ENCODE results near the gene CHST3. TPM values are rescaled to one million over a fixed set of nuclear protein-coding genes. Genes with fewer than 3 reads are reported as not detected.

Gene CHST3
- total RNA-seq, 1 donor from 2014 or later = 21.7 TPM

DNA sequence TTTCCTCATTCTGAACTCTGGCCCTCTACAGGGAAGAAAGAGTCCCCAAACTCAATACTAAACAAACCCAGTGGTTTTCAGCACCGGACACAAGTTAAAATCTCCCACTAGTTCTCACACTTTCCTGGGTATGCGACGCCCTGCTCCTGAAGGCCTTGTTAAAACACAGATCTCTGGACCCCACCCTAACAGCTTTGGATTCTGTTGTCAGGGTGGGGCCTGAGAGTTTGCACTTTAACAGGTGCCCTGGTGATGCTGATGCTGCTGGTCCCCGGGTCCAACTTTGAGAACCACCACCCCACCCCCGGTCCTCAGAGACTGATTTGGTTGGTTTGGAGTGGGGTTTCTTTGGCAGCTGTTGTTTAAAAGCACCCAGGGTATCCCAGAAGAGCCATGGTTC, 61.6 kb downstream of the CHST3 start:
- no peak for DNase-seq (ENCODE audit: extremely low spot score, unreplicated experiment)
- H3K9me3 Mint-ChIP-seq = no peaks in the 10 kb centered on the region
- H3K4me3 Mint-ChIP-seq = no peak overlapping the region
- no peak overlapping the region for H3K27ac Mint-ChIP-seq
- no peaks in the 10 kb centered on the region for H3K36me3 Mint-ChIP-seq
- TF ChIP-seq, protein P1, sequence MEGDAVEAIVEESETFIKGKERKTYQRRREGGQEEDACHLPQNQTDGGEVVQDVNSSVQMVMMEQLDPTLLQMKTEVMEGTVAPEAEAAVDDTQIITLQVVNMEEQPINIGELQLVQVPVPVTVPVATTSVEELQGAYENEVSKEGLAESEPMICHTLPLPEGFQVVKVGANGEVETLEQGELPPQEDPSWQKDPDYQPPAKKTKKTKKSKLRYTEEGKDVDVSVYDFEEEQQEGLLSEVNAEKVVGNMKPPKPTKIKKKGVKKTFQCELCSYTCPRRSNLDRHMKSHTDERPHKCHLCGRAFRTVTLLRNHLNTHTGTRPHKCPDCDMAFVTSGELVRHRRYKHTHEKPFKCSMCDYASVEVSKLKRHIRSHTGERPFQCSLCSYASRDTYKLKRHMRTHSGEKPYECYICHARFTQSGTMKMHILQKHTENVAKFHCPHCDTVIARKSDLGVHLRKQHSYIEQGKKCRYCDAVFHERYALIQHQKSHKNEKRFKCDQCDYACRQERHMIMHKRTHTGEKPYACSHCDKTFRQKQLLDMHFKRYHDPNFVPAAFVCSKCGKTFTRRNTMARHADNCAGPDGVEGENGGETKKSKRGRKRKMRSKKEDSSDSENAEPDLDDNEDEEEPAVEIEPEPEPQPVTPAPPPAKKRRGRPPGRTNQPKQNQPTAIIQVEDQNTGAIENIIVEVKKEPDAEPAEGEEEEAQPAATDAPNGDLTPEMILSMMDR (conservative IDR thresholded peaks at IDR 0.05) = no peak
- peaks cover 27% of the 10 kb centered on the region for H3K4me1 Mint-ChIP-seq (ENCODE audit: unreplicated experiment)
- H3K27me3 Mint-ChIP-seq = no peaks in the 10 kb centered on the region

DNA sequence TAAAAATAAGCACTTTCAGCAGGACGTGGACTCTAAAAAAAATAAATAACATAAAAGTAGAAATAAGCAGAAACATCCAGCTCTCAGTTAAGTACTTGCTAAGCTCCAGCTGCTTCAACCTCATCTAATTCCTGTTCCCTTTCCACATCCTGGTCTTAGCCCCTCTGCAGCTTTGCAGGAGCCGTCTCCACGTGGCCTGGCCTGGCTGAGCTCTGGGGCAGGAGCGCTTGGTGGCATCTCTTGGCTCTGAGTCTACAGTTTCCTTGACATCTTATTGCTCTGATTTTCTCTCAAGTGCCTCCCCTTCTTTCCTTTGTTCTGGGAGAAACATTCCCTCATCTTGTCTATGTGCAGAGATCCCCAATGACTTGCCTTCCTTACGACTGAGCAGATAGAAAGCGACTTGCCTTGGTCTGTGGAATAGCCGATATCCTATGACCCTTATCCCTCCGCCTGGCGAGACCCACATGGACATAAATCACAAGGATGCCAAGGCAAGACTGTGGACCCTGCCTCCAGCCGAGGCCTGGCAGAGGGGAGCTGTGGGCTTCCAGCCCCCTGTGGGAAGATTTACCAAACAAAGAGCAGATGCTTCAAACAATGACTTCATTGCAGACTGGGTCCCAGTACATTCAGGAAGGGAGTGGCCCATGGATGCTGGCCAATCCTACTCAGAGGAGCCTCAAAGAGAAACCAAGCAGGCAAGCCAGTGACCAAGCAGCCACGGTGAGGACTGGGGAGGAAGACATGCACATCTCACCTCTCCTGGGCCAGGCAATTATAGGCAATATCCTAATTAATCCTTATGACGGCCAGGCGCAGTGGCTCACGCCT, 62.3 kb downstream of the CHST3 start:
- peaks cover 27% of the 10 kb centered on the region for H3K4me1 Mint-ChIP-seq (ENCODE audit: unreplicated experiment)
- TF ChIP-seq, protein P1 (conservative IDR thresholded peaks at IDR 0.05) = no peak
- no peaks in the 10 kb centered on the region for H3K27me3 Mint-ChIP-seq
- H3K9me3 Mint-ChIP-seq = no peaks in the 10 kb centered on the region
- H3K27ac Mint-ChIP-seq = peak overlapping the region; percentile 66
- no peaks in the 10 kb centered on the region for H3K36me3 Mint-ChIP-seq
- no peak overlapping the region for H3K4me3 Mint-ChIP-seq
- no peak for DNase-seq (ENCODE audit: extremely low spot score, unreplicated experiment)

DNA sequence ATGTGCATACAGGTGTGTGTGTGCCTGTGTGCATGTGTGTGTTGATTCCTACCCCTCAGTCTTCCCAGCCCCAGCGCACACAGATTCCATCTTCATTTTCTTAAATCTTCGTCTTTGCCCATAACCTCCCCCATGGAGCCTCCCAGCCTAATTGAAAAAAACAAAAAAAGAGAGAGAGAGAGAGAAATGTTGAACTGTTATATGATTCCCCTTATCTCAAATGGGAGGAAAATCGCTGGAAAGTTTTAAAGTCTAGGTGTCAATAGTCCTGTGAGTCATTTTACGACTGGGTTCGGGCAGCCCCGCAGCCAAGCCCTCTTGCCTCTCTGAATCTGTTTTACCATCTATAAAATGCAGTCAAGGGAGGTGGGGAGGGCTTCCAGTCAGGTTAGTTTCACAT, 63.3 kb downstream of the CHST3 start:
- Mint-ChIP-seq H3K36me3 (no peaks in the 10 kb centered on the region), H3K4me1 (ENCODE audit: unreplicated experiment) (peaks cover 27% of the 10 kb centered on the region), H3K9me3 (no peaks in the 10 kb centered on the region), H3K4me3 (no peak overlapping the region), H3K27me3 (no peaks in the 10 kb centered on the region), H3K27ac (peak overlapping the region; percentile 15)
- no peak for DNase-seq (ENCODE audit: extremely low spot score, unreplicated experiment)
- TF ChIP-seq, protein P1 (conservative IDR thresholded peaks at IDR 0.05) = no peak

- Mint-ChIP-seq H3K4me3 (no peak overlapping the region), H3K36me3 (no peaks in the 10 kb centered on the region), H3K9me3 (no peaks in the 10 kb centered on the region), H3K4me1 (ENCODE audit: unreplicated experiment) (peaks cover 31% of the 10 kb centered on the region), H3K27ac (no peak overlapping the region), H3K27me3 (no peaks in the 10 kb centered on the region)
- DNase-seq (ENCODE audit: extremely low spot score, unreplicated experiment) = no peak
- TF ChIP-seq, protein P1 (conservative IDR thresholded peaks at IDR 0.05) = no peak
These were observed 65.2 kb downstream of the CHST3 start for GRCh38 chr10:72029414-72029813.

DNA sequence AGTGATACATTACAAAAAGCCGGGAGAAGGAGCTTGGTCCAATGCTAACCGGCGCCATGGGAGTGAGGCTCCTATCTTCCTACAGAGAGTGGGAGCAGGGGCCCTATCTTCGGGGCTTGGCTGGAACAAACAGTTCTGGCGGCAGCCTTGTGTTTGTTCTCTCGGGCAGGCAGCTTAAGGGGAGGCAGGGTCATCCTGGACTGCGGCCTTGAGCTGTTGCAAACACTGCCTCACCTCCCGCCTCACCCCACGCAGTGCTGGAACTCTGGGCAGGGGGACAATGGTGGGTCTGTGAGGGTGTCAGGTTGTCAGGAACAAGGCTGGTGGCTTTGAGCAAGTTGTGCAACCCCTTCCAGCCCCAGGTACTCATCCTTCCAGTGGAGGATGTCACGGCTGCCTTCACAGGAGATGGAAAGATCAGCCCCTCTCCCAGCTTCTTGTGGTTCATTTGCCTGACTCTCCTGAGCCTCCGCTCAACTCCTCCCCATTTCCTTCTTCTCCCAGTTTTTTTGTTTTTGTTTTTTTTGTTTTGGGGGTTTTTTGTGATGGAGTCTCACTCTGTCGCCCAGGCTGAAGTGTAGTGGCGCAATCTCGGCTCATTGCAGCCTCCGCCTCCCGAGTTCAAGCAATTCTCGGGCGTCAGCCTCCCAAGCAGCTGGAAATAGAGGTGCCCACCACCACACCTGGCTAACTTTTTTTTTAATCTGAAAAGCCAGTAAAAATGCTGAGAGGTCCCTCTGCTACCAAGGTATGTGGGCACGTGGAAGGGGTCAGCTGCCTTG, 66.8 kb downstream of the CHST3 start:
- peaks cover 24% of the 10 kb centered on the region for H3K4me1 Mint-ChIP-seq (ENCODE audit: unreplicated experiment)
- no peak for DNase-seq (ENCODE audit: extremely low spot score, unreplicated experiment)
- TF ChIP-seq, protein P1 (conservative IDR thresholded peaks at IDR 0.05) = no peak

More for the DNA sequence above, 66.8 kb downstream of the CHST3 start:
- H3K27me3 Mint-ChIP-seq = no peaks in the 10 kb centered on the region
- no peak overlapping the region for H3K27ac Mint-ChIP-seq
- H3K9me3 Mint-ChIP-seq = no peaks in the 10 kb centered on the region
- H3K36me3 Mint-ChIP-seq = no peaks in the 10 kb centered on the region
- H3K4me3 Mint-ChIP-seq = no peak overlapping the region

Data from type B pancreatic cell (in vitro differentiated cells).